Lung (tissue), 12 donors: ENCODE data around the gene ANKS1A. TPM values are rescaled to one million over a fixed set of nuclear protein-coding genes. Genes with fewer than 3 reads are reported as not detected.

Source experiments
- ATAC-seq: fragments of 200-7000 bp; cut with Tn5 transposase; one replicate; pipeline ENCODE4 v1.9.1; 2020; ENCODE audit warnings: moderate number of reproducible peaks; ENCODE audit not compliant: insufficient read depth, low FRiP score
- DNase-seq, 3 donors: peaks; one replicate each; pipeline ENCODE4 v3.0.0-alpha.2; 2013 to 2017
- H3K27ac ChIP-seq, 2 donors: one replicate each; pipeline ENCODE4 v1.5.1; 2013; ENCODE audit warnings: mild to moderate bottlenecking in 2 of 2, moderate library complexity in 2 of 2, control low read depth in 1 of 2, inconsistent platforms in 1 of 2, low read depth in 1 of 2, low read length in 1 of 2
- H3K27me3 ChIP-seq, 3 donors: one replicate each; pipeline ENCODE4 v1.5.1; 2013; ENCODE audit warnings: low read length in 2 of 3; ENCODE audit not compliant: control insufficient read depth in 3 of 3, insufficient read depth in 3 of 3
- H3K36me3 ChIP-seq, 4 donors: one replicate each; pipeline ENCODE4 v1.5.1; 2013; ENCODE audit warnings: low read length in 4 of 4, mild to moderate bottlenecking in 1 of 4, moderate library complexity in 1 of 4; ENCODE audit not compliant: control insufficient read depth in 4 of 4, insufficient read depth in 4 of 4
- H3K4me1 ChIP-seq, 5 donors: one replicate each; pipeline ENCODE4 v1.5.1; 2013; ENCODE audit warnings: low read length in 5 of 5, mild to moderate bottlenecking in 2 of 5, moderate library complexity in 1 of 5; ENCODE audit not compliant: control insufficient read depth in 5 of 5, insufficient read depth in 5 of 5
- H3K4me3 ChIP-seq: one replicate; pipeline ENCODE4 v1.5.1; 2013; ENCODE audit warnings: mild to moderate bottlenecking, control low read depth, moderate library complexity
- H3K9ac ChIP-seq, 2 donors: one replicate each; pipeline ENCODE4 v1.5.1; 2013; ENCODE audit warnings: low read length in 2 of 2, control low read depth in 1 of 2; ENCODE audit not compliant: insufficient read depth in 1 of 2
- H3K9me3 ChIP-seq, 4 donors: one replicate each; pipeline ENCODE4 v1.5.1; 2013; ENCODE audit warnings: low read length in 3 of 4, mild to moderate bottlenecking in 1 of 4, moderate library complexity in 1 of 4; ENCODE audit not compliant: control insufficient read depth in 4 of 4, insufficient read depth in 3 of 4
- CTCF ChIP-seq: IDR thresholded peaks from 2 replicates; pipeline ENCODE4 v1.5.1; 2012; ENCODE audit warnings: mild to moderate bottlenecking; ENCODE audit errors: control extremely low read depth, extremely low read depth
- WGBS, 2 donors: extraction: QIAGEN DNeasy Blood & Tissue Kit; methylation state at CpG; one replicate each; pipeline ENCODE4 v1.1.7; 2013; 5-methylcytosine and 5-hydroxymethylcytosine counted together
- polyA plus RNA-seq, 2 donors: library from polyadenylated mRNA; stranded (reverse); fragments of 200-250 nt; gene quantifications; one replicate each; pipeline ENCODE4 v1.2.1, GENCODE V29; 2013
- total RNA-seq, 2 donors: library from RNA; depleted of rRNA in 1 of 2; stranded (reverse); fragments of >200 nt in 1 of 2; gene quantifications; one replicate each; pipeline ENCODE4 v1.2.1, GENCODE V29; 2014 to 2021
- donor health status: control.
- donor health status: control.
- donor health status: Bipolar disorder and iron deficiency.
- donor health status: healthy.
- donor health status: DM: yes; HTN: yes; CAD: no.

The ANKS1A gene
- total and polyA plus RNA-seq, 4 donors: 10.4 to 40.6 (median 24.3) TPM

DNA sequence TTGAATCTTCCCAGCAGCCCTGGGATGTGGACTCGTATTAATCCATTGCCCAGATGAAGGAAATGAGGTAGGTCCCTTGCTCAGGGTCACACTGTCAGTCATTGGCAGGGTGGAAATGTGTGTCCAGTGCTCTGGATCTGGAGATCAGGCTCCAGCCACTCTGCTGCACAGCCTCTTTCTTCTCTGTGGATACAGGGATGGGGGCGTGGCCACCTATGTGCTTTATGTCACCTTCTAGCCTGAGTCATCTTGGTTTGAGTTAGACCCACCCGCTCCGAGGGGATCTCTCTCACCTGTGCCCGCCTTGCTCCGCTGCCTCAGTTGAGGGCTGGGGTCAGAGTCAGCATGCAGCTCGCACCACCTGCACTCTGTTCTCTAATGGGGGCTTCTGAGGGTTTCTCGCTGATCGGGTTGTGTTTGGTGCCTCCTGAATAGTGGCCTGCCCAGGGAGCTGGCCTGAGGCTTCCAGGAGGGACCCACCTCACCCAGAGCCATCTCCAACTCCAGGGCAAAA is 172.1 kb downstream of the ANKS1A start:
- no peak overlapping the region for H3K9ac ChIP-seq
- TF ChIP-seq CTCF: no peak
- peaks cover 0 to 13% (median 0%) of the 10 kb centered on the region in 5 donors for H3K4me1 ChIP-seq
- H3K4me3 ChIP-seq: no peak overlapping the region
- no peaks in the 10 kb centered on the region for H3K9me3 ChIP-seq
- DNase-seq (no peak), ATAC-seq (no peak)
- H3K27me3 ChIP-seq: no peaks in the 10 kb centered on the region
- 95 to 97% methylated on average over 9 of the region's 9 CpGs for WGBS, 2 donors
- H3K36me3 ChIP-seq: peaks cover 5 to 55% (median 18%) of the 10 kb centered on the region in 4 donors
- H3K27ac ChIP-seq: no peak overlapping the region

DNA sequence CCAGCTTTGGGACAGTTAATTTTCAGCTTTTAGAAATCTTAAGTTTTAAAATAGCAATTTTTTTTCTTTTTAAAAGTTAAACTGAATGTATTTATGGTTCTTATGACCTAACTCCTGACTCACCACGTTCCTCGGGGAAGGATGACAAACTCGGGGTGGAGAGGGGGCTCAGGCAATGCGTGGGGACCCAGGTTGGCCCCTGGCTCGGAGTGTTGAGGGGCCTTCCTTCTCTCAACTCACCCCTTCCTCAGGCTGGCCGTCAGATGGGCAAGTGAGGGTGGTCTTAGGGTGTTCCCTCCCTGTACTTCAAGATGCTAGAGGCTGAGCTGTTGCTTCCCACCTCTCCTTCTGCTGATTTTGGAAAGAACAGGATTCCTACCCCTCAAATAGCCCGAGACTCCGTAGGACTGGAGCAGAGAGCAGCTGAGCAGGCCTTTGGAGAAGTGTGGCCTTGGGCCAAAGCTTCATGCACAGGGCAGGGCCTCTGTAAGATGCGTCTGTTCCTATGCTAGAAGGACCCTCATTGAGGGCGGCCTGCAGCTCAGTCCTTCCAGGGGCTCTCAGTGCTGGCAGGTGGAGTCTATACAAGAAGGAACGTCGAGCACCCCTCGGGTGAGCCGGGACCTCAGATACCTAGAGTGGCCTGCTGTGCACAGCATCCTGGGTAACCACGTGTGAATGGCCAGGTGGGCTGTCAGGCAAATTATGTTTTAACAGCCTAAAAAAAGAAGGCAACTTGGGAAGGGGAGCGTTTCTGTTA is 172.8 kb downstream of the ANKS1A start:
- 94 to 96% methylated on average over 16 of the region's 16 CpGs for WGBS, 2 donors
- no peak for DNase-seq
- Histone ChIP-seq H3K4me1 (peaks cover 0 to 10% (median 0%) of the 10 kb centered on the region in 5 donors), H3K27me3 (no peaks in the 10 kb centered on the region), H3K36me3 (peaks cover 5 to 59% (median 18%) of the 10 kb centered on the region in 4 donors), H3K4me3 (no peak overlapping the region), H3K9me3 (no peaks in the 10 kb centered on the region), H3K9ac (no peak overlapping the region), H3K27ac (no peak overlapping the region)
- no peak for ATAC-seq
- TF ChIP-seq CTCF: no peak

DNA sequence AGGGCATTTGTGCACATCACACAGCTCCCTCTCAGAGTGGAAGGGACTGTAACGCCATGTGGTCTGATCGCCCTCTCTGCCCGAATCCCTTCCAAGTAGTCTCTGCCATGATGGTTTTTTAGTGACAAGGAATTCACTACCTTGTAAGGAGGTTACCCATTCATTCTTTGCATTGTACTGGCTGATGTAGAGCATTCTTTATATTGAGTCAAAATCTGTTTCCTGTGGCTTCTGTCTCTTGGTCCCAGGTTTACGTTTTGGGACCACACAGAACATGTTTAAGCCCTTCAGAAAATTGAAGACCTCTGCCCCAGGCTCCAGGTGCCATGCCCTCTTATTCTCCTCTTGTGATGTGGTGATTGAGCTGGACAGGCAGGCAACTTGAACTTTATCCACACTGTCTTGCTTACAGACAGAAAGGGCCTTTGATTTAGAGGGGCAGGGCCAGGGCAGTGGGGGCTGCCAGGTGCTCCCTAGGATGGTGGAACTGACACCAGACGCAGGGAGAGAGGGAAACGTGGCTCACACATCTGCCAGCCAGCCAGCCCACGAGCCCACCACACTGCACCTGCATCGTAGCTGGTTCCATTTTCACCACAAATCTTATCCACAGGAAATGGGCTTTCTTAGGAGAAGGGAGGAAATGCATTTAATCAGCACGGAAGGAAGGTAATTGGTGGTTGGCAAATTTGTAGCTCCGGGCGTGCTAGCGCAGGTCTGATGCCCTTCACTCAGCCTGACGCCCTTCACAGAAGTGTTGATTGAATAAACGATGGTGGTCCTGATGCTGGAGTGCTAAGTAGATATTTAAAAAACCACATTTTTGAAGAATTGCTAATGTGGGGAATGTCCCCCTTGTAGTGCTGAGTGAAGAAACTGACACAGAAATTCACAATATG is 173.9 kb downstream of the ANKS1A start:
- Histone ChIP-seq H3K4me3 (no peak overlapping the region), H3K27ac (no peak overlapping the region), H3K27me3 (no peaks in the 10 kb centered on the region), H3K36me3 (peaks cover 5 to 60% (median 18%) of the 10 kb centered on the region in 4 donors), H3K4me1 (peaks cover 0 to 6% (median 0%) of the 10 kb centered on the region in 5 donors), H3K9me3 (no peaks in the 10 kb centered on the region), H3K9ac (no peak overlapping the region)
- no peak for ATAC-seq
- 50 to 64% methylated on average over 14 of the region's 14 CpGs for WGBS, 2 donors
- DNase-seq: no peak
- TF ChIP-seq CTCF: no peak
